HepG2 (cell line): ENCODE measurements around the gene CYP11A1. TPM values are rescaled to one million over a fixed set of nuclear protein-coding genes. Genes with fewer than 3 reads are reported as not detected.

ENCODE experiments used
- ATAC-seq: fragments of 200-7000 bp; cut with Tn5 transposase; 3 replicates; pipeline ENCODE4 v1.9.1; 2020; ENCODE audit warnings: mild to moderate bottlenecking, moderate library complexity
- BruUV-seq: library from RNA; stranded (reverse); fragments of 400-500 nt; replicated peaks from 2 replicates; lab custom pipeline; 2021; lab: Mats Ljungman, UMichigan
- CTCF ChIA-PET: fragments of 300-600 bp; formaldehyde crosslinking; extraction: SDS; loops from one replicate; lab custom pipeline; 2021; ENCODE audit warnings: low total read pairs, inconsistent platforms, low intra/inter-chr PET ratio; lab: Yijun Ruan, JAX
- POLR2A ChIA-PET: fragments of 350-600 bp; sonication (Branson Sonifier 250); formaldehyde crosslinking; loops from one replicate; lab custom pipeline; 2020; ENCODE audit warnings: antibody characterized with exemption, inconsistent platforms; lab: Yijun Ruan, JAX
- DNase-seq: peaks from one replicate; pipeline ENCODE4 v3.0.0-alpha.2; 2015; ENCODE audit warnings: low spot score
- FAIRE-seq: peaks from 3 replicates; lab custom pipeline; 2011; peaks lifted over from hg19 to GRCh38; lab: Jason Lieb, UNC
- H2AFZ ChIP-seq: one replicate; pipeline ENCODE4 v1.6.1; 2011; ENCODE audit warnings: low read length, inconsistent platforms
- H3K27ac ChIP-seq: fragments of 300-600 bp; 3 replicates; pipeline ENCODE4 v1.8.0; 2011; ENCODE audit warnings: mixed run types, mild to moderate bottlenecking, mixed read lengths, low read length, inconsistent platforms; ENCODE audit not compliant: insufficient read depth; ENCODE audit errors: extremely low read length
- H3K27me3 ChIP-seq, 2 experiments: fragments of 200-600 bp in 1 of 2; 2 replicates in 1 of 2; 3 replicates in 1 of 2; pipeline versions ENCODE4 v1.6.0 to v1.8.0; 2011; ENCODE audit warnings: low read length in 2 of 2, mild to moderate bottlenecking in 2 of 2, moderate library complexity in 2 of 2, inconsistent platforms in 1 of 2; ENCODE audit not compliant: insufficient read depth in 2 of 2, control insufficient read depth in 1 of 2
- H3K36me3 ChIP-seq, 2 experiments: fragments of 200-600 bp in 1 of 2; replicated peaks in 1 of 2; 2 replicates in 1 of 2; 3 replicates in 1 of 2; pipeline versions ENCODE4 v1.5.1 to v1.8.0; 2011; ENCODE audit warnings: low read length in 2 of 2, inconsistent platforms in 1 of 2; ENCODE audit not compliant: insufficient read depth in 2 of 2, control insufficient read depth in 1 of 2
- H3K4me1 ChIP-seq: 2 replicates; pipeline ENCODE4 v1.5.1; 2012; ENCODE audit warnings: low read length, inconsistent platforms; ENCODE audit not compliant: insufficient read depth
- H3K4me2 ChIP-seq: 2 replicates; pipeline ENCODE4 v1.6.0; 2011; ENCODE audit warnings: low read depth, low read length, inconsistent platforms
- H3K4me3 ChIP-seq, 3 experiments: fragments of 200-600 bp in 1 of 3; sonication (generic), shearing (Covaris generic) in 1 of 3; replicated peaks in 1 of 3; 2 replicates each; pipeline ENCODE4 v1.5.1; 2011 to 2016; ENCODE audit warnings: low read length in 3 of 3, inconsistent platforms in 2 of 3, low read depth in 2 of 3, mild to moderate bottlenecking in 2 of 3, control low read depth in 1 of 3, mixed read lengths in 1 of 3; ENCODE audit not compliant: insufficient read depth in 1 of 3
- H3K79me2 ChIP-seq: one replicate; pipeline ENCODE4 v1.6.1; 2011; ENCODE audit warnings: low read length, inconsistent platforms; ENCODE audit not compliant: insufficient read depth
- H3K9ac ChIP-seq: 2 replicates; pipeline ENCODE4 v1.6.0; 2011; ENCODE audit warnings: mild to moderate bottlenecking, low read depth, low read length, inconsistent platforms; ENCODE audit not compliant: insufficient read depth
- H3K9me3 ChIP-seq: 2 replicates; pipeline ENCODE4 v1.5.1; 2012; ENCODE audit warnings: mild to moderate bottlenecking, low read length
- H4K20me1 ChIP-seq: 2 replicates; pipeline ENCODE4 v1.6.0; 2011; ENCODE audit warnings: inconsistent platforms, mild to moderate bottlenecking, low read length, moderate library complexity; ENCODE audit not compliant: insufficient read depth
- BORCS8-MEF2B ChIP-seq: sonication (generic); formaldehyde crosslinking; IDR thresholded peaks from 2 replicates; pipeline ENCODE4 v1.8.0; 2022; ENCODE audit warnings: mild to moderate bottlenecking, missing genetic modification reagents
- BRD4 ChIP-seq: sonication (generic); formaldehyde crosslinking; IDR thresholded peaks from 2 replicates; pipeline ENCODE4 v1.4.0; 2020; ENCODE audit warnings: missing genetic modification reagents
- FOXP1 ChIP-seq, 2 experiments: fragments of 450-650 bp in 1 of 2; IDR thresholded peaks; 2 replicates each; pipeline ENCODE4 v1.6.1; 2017 to 2018; ENCODE audit warnings: antibody characterized with exemption in 1 of 2
- KLF9 ChIP-seq: IDR thresholded peaks from 2 replicates; pipeline ENCODE4 v1.6.1; 2016; ENCODE audit warnings: low read depth
- LCORL ChIP-seq, 2 experiments: fragments of 450-650 bp in 1 of 2; sonication (generic) in 1 of 2; formaldehyde crosslinking in 1 of 2; IDR thresholded peaks; 2 replicates each; pipeline versions ENCODE4 v1.5.0 to v1.6.1; 2017 to 2020; ENCODE audit warnings: antibody characterized with exemption in 1 of 2, missing genetic modification reagents in 1 of 2
- MAF1 ChIP-seq: sonication (generic); formaldehyde crosslinking; IDR thresholded peaks from 2 replicates; pipeline ENCODE4 v1.5.0; 2020; ENCODE audit warnings: missing genetic modification reagents, borderline replicate concordance
- NCOA1 ChIP-seq: sonication (generic); formaldehyde crosslinking; IDR thresholded peaks from 2 replicates; pipeline ENCODE4 v1.9.0; 2021; ENCODE audit warnings: missing genetic modification reagents
- PITX1 ChIP-seq: sonication (generic); formaldehyde crosslinking; IDR thresholded peaks from 2 replicates; pipeline ENCODE4 v1.5.1; 2020; ENCODE audit warnings: mild to moderate bottlenecking, missing genetic modification reagents
- RBFOX2 ChIP-seq: fragments of 200-400 bp; formaldehyde crosslinking; IDR thresholded peaks from 2 replicates; pipeline ENCODE4 v1.6.1; 2017; ENCODE audit warnings: low read depth, mild to moderate bottlenecking, low read length
- SIN3A ChIP-seq: IDR thresholded peaks from 2 replicates; pipeline ENCODE4 v1.6.1; 2011; ENCODE audit warnings: low read depth, mild to moderate bottlenecking, control low read depth, low read length, borderline replicate concordance
- ZNF441 ChIP-seq: sonication (generic); formaldehyde crosslinking; IDR thresholded peaks from 2 replicates; pipeline ENCODE4 v1.7.0; 2021; ENCODE audit warnings: missing genetic modification reagents, borderline replicate concordance
- WGBS: methylation state at CpG from one replicate; pipeline ENCODE4 v1.1.6; 2017; ENCODE audit warnings: low lambda C conversion rate; 5-methylcytosine and 5-hydroxymethylcytosine counted together
- in situ Hi-C: cut with HindIII; loops from 2 replicates; pipeline ENCODE4 v1.10.0; 2017; ENCODE audit warnings: low pct_unique_long_range_greater_than_20kb; ENCODE audit not compliant: extremely low pct_ligation_motif_present
- intact Hi-C: fragments of 100-400 bp; cut with micrococcal nuclease; formaldehyde crosslinking; loops from one replicate; pipeline ENCODE4 v1.10.0; 2022; ENCODE audit not compliant: unreplicated experiment
- polyA plus RNA-seq, 8 experiments: library from polyadenylated mRNA; depleted of rRNA in 3 of 8; stranded (reverse) in 7 of 8; unstranded in 1 of 8; fragments of >200 nt; fragmentation: Illumina TruSeq in 4 of 8; extraction: Trizol in 4 of 8; gene quantifications; 2 replicates each; pipeline versions ENCODE4 v1.2.1 to v1.2.3, GENCODE V29; 2011 to 2016; ENCODE audit warnings: low read depth in 4 of 8, missing spikeins in 1 of 8, mixed read lengths in 1 of 8; ENCODE audit not compliant: insufficient read depth in 1 of 8
- total RNA-seq, 5 experiments: library from RNA; depleted of rRNA; stranded (reverse); fragments of >200 nt; fragmentation: Illumina TruSeq; extraction: Trizol; gene quantifications; 2 replicates each; pipeline ENCODE4 v1.2.3, GENCODE V29; 2016; ENCODE audit warnings: low read depth in 1 of 5
- TF ChIP-seq, protein P1 (sequence below): IDR thresholded peaks from 2 replicates; pipeline ENCODE4 v1.6.1; 2016; ENCODE audit warnings: mild to moderate bottlenecking, missing biosample characterization, missing genetic modification reagents
- TF ChIP-seq, protein P2 (sequence below): IDR thresholded peaks from 2 replicates; pipeline ENCODE4 v1.6.1; 2016
- TF ChIP-seq, protein P3 (sequence below): sonication (generic); formaldehyde crosslinking; IDR thresholded peaks from 2 replicates; pipeline ENCODE4 v1.5.1; 2020; ENCODE audit warnings: mild to moderate bottlenecking, missing genetic modification reagents, moderate library complexity
- TF ChIP-seq, protein P4 (sequence below): sonication (generic); formaldehyde crosslinking; IDR thresholded peaks from 2 replicates; pipeline ENCODE4 v1.5.0; 2020; ENCODE audit warnings: mild to moderate bottlenecking, missing genetic modification reagents, moderate library complexity

CYP11A1 gene
- total and polyA plus RNA-seq, 2 of the 13 experiments (the other 11 are each of a cell fraction or from before 2014, with no cell fraction given) = 0.66 to 0.92 TPM

DNA sequence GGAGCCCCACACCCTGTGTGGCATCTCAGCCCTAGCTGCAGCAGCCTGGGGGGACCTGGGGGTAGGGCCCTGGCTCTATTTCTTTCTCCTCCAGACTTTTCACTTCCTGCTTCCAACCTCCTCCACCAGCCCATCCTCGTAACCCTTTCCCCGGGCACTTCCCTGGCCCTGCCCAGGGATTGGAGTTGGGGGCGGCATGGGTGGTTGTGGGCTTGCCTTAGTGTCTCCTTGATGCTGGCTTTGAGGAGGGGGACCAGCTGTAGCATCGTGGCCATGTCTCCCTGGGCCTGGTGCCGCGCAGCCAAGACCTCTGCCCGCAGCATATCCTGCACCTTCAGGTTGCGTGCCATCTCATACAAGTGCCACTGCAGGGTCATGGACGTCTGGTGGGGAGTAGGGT lies 28.1 kb downstream of the CYP11A1 start:
- TF ChIP-seq BRD4 (no peak), PITX1 (CRISPR knock-in tag) (no peak), KLF9 (CRISPR knock-in tag) (no peak), BORCS8-MEF2B (no peak), FOXP1 (IDR thresholded peaks at IDR 0.05) (no peak), FOXP1 (CRISPR knock-in tag; IDR thresholded peaks at IDR 0.05) (no peak), ZNF441 (no peak), NCOA1 (no peak)
- TF ChIP-seq, protein P1, sequence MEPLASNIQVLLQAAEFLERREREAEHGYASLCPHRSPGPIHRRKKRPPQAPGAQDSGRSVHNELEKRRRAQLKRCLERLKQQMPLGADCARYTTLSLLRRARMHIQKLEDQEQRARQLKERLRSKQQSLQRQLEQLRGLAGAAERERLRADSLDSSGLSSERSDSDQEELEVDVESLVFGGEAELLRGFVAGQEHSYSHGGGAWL (CRISPR knock-in tag) = no peak
- TF ChIP-seq, protein P2, sequence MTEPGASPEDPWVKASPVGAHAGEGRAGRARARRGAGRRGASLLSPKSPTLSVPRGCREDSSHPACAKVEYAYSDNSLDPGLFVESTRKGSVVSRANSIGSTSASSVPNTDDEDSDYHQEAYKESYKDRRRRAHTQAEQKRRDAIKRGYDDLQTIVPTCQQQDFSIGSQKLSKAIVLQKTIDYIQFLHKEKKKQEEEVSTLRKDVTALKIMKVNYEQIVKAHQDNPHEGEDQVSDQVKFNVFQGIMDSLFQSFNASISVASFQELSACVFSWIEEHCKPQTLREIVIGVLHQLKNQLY = no peak
- TF ChIP-seq, all 625 proteins: peak for 0
- WGBS = 36% methylated on average over 5 of the region's 9 CpGs
- no peak for ATAC-seq
- Histone ChIP-seq H3K9ac (no peak overlapping the region), H3K27ac (no peak overlapping the region), H4K20me1 (no peaks in the 10 kb centered on the region), H3K4me2 (no peak overlapping the region), H3K79me2 (no peaks in the 10 kb centered on the region), H3K4me1 (no peaks in the 10 kb centered on the region), H3K4me3 (no peak overlapping the region), H3K9me3 (no peaks in the 10 kb centered on the region), H3K27me3 (peaks cover 2 to 42% of the 10 kb centered on the region in 2 experiments; a peak in 2 of 5 replicates), H3K36me3 (no peaks in the 10 kb centered on the region), H2AFZ (no peak overlapping the region)
- ChIA-PET CTCF (no interaction called here), POLR2A (no interaction called here)
- no peak for FAIRE-seq
- in situ Hi-C loops (no loop called here), intact Hi-C loops (no loop called here)
- BruUV-seq = no TSS peak
- DNase-seq = no peak

- no TSS peak for BruUV-seq
- no peak overlapping the region for H2AFZ ChIP-seq
- H3K36me3 ChIP-seq = no peaks in the 10 kb centered on the region
- FAIRE-seq (no peak), ATAC-seq (no peak), DNase-seq (no peak)
- no peak overlapping the region for H3K9ac ChIP-seq
- ChIA-PET CTCF (no interaction called here), POLR2A (no interaction called here)
- 0% methylated on average over 3 of the region's 5 CpGs for WGBS
- H3K9me3 ChIP-seq = no peaks in the 10 kb centered on the region
- no peaks in the 10 kb centered on the region for H4K20me1 ChIP-seq
- no peak overlapping the region for H3K4me3 ChIP-seq
- H3K27ac ChIP-seq = no peak overlapping the region
- no peak overlapping the region for H3K4me2 ChIP-seq
- intact Hi-C loops (no loop called here), in situ Hi-C loops (no loop called here)
- peaks cover 2 to 44% of the 10 kb centered on the region in 2 experiments; a peak in 2 of 5 replicates for H3K27me3 ChIP-seq
- H3K79me2 ChIP-seq = no peaks in the 10 kb centered on the region
- H3K4me1 ChIP-seq = no peaks in the 10 kb centered on the region
- TF ChIP-seq RBFOX2 = no peak
- TF ChIP-seq LCORL (IDR thresholded peaks at IDR 0.05) = no peak
- TF ChIP-seq LCORL (CRISPR knock-in tag; IDR thresholded peaks at IDR 0.05) = no peak
- TF ChIP-seq, protein P3, sequence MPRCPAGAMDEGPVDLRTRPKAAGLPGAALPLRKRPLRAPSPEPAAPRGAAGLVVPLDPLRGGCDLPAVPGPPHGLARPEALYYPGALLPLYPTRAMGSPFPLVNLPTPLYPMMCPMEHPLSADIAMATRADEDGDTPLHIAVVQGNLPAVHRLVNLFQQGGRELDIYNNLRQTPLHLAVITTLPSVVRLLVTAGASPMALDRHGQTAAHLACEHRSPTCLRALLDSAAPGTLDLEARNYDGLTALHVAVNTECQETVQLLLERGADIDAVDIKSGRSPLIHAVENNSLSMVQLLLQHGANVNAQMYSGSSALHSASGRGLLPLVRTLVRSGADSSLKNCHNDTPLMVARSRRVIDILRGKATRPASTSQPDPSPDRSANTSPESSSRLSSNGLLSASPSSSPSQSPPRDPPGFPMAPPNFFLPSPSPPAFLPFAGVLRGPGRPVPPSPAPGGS (CRISPR knock-in tag) = no peak
- TF ChIP-seq, protein P4, sequence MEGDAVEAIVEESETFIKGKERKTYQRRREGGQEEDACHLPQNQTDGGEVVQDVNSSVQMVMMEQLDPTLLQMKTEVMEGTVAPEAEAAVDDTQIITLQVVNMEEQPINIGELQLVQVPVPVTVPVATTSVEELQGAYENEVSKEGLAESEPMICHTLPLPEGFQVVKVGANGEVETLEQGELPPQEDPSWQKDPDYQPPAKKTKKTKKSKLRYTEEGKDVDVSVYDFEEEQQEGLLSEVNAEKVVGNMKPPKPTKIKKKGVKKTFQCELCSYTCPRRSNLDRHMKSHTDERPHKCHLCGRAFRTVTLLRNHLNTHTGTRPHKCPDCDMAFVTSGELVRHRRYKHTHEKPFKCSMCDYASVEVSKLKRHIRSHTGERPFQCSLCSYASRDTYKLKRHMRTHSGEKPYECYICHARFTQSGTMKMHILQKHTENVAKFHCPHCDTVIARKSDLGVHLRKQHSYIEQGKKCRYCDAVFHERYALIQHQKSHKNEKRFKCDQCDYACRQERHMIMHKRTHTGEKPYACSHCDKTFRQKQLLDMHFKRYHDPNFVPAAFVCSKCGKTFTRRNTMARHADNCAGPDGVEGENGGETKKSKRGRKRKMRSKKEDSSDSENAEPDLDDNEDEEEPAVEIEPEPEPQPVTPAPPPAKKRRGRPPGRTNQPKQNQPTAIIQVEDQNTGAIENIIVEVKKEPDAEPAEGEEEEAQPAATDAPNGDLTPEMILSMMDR (CRISPR knock-in tag) = no peak
- TF ChIP-seq SIN3A = no peak
- no peak for TF ChIP-seq MAF1 (CRISPR knock-in tag)
These were observed 28.8 kb downstream of the CYP11A1 start for GRCh38 chr15:74338676-74339075.
